H1 (cell line): ENCODE measurements around the gene ARHGAP26. TPM values are rescaled to one million over a fixed set of nuclear protein-coding genes. Genes with fewer than 3 reads are reported as not detected.

Experiments used
- CHD7 ChIP-seq: fragments of 300-600 bp; sonication (generic); IDR thresholded peaks from 2 replicates; pipeline ENCODE4 v1.7.1; 2012; ENCODE audit warnings: low read length, moderate library complexity, mild to moderate bottlenecking, inconsistent platforms; ENCODE audit not compliant: insufficient replicate concordance
- KDM1A ChIP-seq: fragments of 200-600, 300-600 bp; sonication (generic); IDR thresholded peaks from 2 replicates; pipeline ENCODE4 v1.7.1; 2016; ENCODE audit warnings: mild to moderate bottlenecking, low read length, borderline replicate concordance
- MAX ChIP-seq: IDR thresholded peaks from 2 replicates; pipeline ENCODE4 v1.6.1; 2012; ENCODE audit warnings: inconsistent platforms
- POLR2A ChIP-seq, 2 experiments: IDR thresholded peaks; 1 replicate in 1 of 2; 2 replicates in 1 of 2; pipeline ENCODE4 v1.6.1; 2011; ENCODE audit warnings: low read depth in 2 of 2, low read length in 2 of 2, mild to moderate bottlenecking in 2 of 2; ENCODE audit errors: control extremely low read depth in 1 of 2
- POU5F1 ChIP-seq: IDR thresholded peaks from 2 replicates; pipeline ENCODE4 v1.6.1; 2011; ENCODE audit warnings: low read depth, mild to moderate bottlenecking, low read length, moderate library complexity
- RNF2 ChIP-seq: fragments of 200-900, 300-1000 bp; sonication (generic); IDR thresholded peaks from 2 replicates; pipeline ENCODE4 v1.7.1; 2016; ENCODE audit warnings: borderline replicate concordance, low read depth, mild to moderate bottlenecking, antibody characterized with exemption, low read length; ENCODE audit not compliant: poor library complexity, severe bottlenecking; ENCODE audit errors: missing control alignments
- SAP30 ChIP-seq: fragments of 300-600 bp; sonication (generic); IDR thresholded peaks from 2 replicates; pipeline ENCODE4 v1.7.1; 2012; ENCODE audit warnings: low read length, moderate library complexity, mild to moderate bottlenecking, inconsistent platforms; ENCODE audit not compliant: insufficient read depth, insufficient replicate concordance
- SP2 ChIP-seq: IDR thresholded peaks from 2 replicates; pipeline ENCODE4 v1.6.1; 2012; ENCODE audit warnings: mild to moderate bottlenecking, low read length, inconsistent platforms
- TBP ChIP-seq: IDR thresholded peaks from 2 replicates; pipeline ENCODE4 v1.6.1; 2011; ENCODE audit warnings: low read depth, low read length, improper control_type of control experiment
- USF2 ChIP-seq: IDR thresholded peaks from 2 replicates; pipeline ENCODE4 v1.6.1; 2011; ENCODE audit warnings: low read length, improper control_type of control experiment
- polyA plus RNA-seq, 7 experiments: library from polyadenylated mRNA; depleted of rRNA in 3 of 7; stranded (reverse) in 5 of 7; unstranded in 2 of 7; fragments of >200 nt in 5 of 7; fragments of 200-250 nt in 2 of 7; gene quantifications; 1 replicate in 5 of 7; 2 replicates in 1 of 7; 4 replicates in 1 of 7; pipeline versions ENCODE4 v1.2.1 to v1.2.3, GENCODE V29; 2011 to 2013; ENCODE audit warnings: missing spikeins in 2 of 7, mixed read lengths in 2 of 7
- total RNA-seq: library from RNA; stranded (reverse); fragmentation: NEBNext Ultra II Directional; extraction: Animal tissue kit (Norgen Biotek cat#: 25700); gene quantifications from 2 replicates; pipeline ENCODE4 v1.2.1, GENCODE V29; 2021

ARHGAP26 gene
- total and polyA plus RNA-seq, 2 of the 8 experiments (the other 6 are each of a cell fraction or from before 2014, with no cell fraction given), result 7.1 to 24.8 TPM

- TF ChIP-seq CHD7, result no peak
- TF ChIP-seq TBP, result no peak
- TF ChIP-seq RNF2, result no peak
- TF ChIP-seq KDM1A, result no peak
- no peak for TF ChIP-seq USF2
- no peak for TF ChIP-seq POU5F1
- no peak for TF ChIP-seq SAP30
- TF ChIP-seq SP2, result no peak
- no peak for TF ChIP-seq POLR2A (IDR thresholded peaks at IDR 0.05; ENCODE audit: control extremely low read depth in 1 of 2, low read depth in 2 of 2, low read length in 2 of 2)
- no peak for TF ChIP-seq MAX
Measured at GRCh38 chr5:143263272-143263810, 493.2 kb downstream of the ARHGAP26 start (continued).
